T-helper 1 cell (primary cell): ENCODE results near the gene KLHDC1.
"Not testable (repeated sequence)": the region's sequence is repeated elsewhere in the genome, so short reads cannot be mapped to it uniquely, and the experiment has no call there.

Experiments
- DNase-seq, 5 donors: peaks; one replicate each; pipeline ENCODE4 v3.0.0-alpha.2; 2012 to 2020
- total RNA-seq, 4 donors: gene quantifications; one replicate each; lab custom pipeline; 2026; lab: John Stamatoyannopoulos, UW

KLHDC1 gene, protein sequence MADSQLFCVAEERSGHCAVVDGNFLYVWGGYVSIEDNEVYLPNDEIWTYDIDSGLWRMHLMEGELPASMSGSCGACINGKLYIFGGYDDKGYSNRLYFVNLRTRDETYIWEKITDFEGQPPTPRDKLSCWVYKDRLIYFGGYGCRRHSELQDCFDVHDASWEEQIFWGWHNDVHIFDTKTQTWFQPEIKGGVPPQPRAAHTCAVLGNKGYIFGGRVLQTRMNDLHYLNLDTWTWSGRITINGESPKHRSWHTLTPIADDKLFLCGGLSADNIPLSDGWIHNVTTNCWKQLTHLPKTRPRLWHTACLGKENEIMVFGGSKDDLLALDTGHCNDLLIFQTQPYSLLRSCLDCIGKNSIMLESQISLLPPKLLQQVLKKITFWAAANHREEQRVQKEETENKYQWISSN
- total RNA-seq, result 8.0 to 13.4 (median 10.7) reads per million in 4 donors

DNA sequence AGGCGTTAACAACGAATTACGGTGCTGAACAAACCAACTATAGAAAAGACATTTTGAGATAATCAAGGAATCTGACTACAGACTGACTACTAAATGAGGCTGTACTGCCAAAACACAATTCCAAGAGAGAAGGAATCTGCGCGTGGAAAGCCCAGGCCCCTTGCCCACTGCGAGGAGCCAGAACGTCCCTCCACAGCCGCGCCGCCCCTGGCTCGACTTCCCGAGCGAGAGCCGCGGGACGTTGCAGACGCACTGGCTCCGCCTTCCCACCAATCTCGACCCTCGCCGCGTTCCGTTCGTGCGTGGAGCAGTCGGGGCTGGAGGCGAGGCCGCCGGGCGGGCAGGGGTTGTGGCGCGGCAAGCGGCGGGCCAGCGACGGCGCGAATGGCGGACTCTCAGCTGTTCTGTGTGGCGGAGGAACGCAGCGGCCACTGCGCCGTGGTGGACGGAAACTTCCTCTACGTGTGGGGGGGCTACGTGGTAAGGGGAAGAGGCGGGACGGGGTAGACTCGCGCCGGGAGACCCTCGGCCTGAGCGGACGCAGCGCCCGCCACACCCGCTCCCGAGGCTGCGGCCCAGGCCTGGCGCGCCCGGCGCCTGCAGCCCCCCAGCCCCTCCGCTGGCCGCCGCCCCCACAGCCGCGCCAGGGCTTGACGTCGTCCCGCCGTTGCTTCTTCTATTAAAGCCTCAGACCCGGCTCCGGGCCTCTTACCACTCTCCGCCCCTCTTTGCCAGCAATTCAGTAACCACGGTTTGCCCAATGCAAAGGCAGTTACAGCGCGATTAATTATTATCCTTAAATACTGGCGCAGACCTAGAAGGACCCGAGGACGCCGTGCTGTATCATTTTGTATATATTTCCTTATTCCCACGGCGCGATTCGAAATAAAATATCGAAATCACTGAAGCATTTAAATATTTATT, at the start of gene KLHDC1:
KLHDC1 (plus strand) TSS at position 310 of the 924 bp plus-strand sequence; CDS start at position 385, 75 bp downstream.
- peak; percentile 58 to 79 (median 74) for DNase-seq

DNA sequence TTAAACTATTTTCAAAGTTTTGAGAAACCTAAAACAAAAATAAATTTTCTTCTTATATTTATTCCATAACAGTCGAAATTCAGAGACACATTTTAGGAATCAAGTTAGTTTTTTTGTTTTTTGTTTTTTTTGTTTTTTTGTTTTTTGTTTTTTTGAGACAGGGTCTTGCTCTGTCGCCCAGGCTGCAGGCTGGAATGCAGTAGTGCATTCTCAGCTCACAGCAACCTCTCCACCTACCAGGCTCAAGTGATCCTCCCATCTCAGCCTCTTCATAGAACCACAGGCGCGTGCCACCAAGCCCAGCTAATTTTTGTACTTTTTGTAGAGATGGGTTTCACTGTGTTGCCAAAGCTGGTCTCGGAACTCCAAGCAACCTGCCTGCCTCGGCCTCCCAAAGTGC, 39.4 kb upstream of the KLHDC1 start:
- DNase-seq, result no peak

DNA sequence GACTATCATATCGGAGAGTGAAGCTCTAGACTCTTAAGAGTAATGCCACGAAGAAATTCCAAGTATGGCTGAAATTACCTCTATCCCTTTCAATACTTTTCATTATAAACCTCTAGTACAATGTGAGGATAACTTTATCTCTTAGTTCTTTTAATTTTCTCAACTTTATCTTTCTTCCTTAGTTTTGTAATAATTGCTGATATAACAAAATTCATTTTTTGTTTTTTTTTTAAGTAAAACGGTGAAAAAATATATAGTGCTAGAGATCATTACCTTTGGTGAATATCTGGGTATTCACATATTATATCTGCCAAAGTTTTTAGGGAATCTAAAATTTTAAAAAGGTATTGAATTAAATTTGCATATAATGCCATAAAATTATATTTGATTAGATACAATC, 38.4 kb upstream of the KLHDC1 start:
- DNase-seq, result no peak

DNA sequence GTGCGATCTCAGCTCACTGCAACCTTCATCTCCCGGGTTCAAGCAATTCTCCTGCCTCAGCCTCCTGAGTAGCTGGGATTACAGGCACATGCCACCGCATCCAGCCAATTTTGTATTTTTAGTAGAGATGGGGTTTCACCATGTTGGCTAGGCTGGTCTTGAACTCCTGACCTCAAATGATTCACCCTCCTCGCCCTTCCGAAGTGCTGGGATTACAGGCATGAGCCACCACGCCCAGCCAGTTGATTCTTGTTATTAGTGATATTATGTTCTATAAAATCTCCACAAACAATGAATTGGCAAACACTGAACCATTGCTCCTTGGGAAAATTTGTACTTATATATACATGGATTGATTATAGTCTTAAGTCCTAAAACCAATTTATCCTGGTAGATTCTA, 35.4 kb upstream of the KLHDC1 start:
- DNase-seq, result not testable (repeated sequence)

DNA sequence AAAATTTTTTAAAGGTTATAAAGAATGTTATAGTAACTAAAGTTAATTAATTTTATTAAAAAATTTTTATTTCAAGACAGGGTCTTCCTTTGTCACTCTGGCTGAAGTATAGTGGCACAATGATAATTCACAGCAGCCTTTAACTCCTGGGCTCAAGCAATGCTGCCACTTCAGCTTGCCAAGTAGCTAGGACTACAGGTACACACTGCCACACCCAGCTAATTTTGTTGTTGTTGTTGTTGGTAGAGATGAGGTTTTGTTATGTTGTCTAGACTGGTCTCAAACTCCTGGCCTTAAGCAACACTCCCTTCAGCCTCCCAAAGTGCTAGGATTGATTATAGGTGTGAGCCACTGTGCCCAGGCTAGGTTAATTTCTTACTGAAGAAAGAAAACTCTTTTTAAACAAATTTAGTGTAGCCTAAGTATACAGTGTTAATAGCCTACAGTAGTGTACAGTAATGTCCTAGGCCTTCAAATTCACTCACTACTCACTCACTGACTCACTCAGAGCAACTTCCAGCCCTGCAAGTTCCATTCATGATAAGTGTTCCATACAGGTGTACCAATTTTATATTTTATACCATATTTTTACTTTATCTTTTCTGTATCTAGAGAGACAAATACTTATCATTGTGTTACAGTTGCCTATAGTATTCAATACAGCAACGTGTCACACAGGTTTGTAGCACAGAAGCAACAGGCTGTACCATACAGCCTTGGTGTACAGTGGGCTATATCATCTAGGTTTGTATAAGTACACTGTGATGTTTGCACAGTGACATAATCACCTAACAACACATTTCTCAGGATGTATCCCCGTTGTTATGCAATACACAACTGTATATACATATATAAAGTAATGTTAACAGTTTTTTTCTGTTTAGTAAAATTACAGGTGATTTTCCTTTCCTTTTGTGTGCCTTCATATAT, 33.1 kb upstream of the KLHDC1 start:
- DNase-seq, result no peak

DNA sequence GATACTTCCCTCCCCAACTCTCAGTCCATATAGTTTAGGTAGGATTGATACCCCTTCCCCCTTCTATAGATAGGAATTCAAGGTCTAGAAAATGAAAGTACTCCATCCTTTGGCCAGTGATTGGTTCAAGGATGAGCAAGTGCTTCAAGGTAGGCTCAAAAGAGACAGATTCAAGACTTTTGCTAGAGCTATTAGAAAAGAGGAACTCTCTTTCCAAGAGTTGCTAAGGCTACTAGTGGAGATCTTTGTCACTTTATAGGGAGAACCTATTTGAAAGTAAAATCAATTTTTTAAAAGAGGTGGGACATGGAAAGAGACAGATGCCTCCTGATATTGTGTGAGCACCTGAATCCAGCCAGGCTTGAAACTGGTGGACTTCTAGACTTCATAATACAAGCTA, 22.4 kb upstream of the KLHDC1 start:
- DNase-seq, result no peak

DNA sequence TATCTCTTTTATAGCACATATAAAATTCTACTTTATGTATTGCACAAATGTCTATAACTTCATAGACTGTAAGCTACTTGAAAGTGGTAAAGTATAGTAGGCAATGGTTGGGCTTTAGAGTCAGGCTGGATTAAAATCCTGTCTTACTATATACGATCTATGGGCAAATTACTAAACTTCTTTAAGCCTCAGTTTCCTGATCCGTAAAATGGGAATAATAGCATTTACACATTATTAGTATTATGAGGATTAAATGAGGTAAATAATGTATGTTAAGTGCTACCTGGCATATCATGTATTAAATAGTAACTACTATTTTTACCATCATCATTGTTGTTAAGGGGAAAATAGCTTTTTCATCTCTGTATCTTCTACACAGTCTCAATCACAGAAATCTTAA, 19.3 kb upstream of the KLHDC1 start:
- DNase-seq, result no peak

DNA sequence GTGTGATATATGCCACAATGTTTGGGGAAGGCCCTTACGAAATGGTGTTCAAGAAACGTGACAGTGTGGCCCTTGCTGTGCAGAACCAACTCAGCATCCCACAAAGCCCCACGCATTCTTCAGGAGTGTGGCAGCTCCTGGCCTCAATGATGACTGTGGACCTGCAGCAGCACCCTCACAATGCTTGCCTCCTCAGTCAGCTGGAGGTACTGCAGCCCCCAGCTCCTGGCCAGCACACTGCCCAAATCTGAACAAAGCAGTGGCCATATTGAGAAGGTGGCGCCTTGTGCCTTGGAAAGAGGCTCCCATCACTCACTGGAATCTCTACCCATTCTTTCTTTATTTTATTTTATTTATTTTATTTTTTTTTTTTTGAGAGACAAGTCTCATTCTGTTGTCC, 15.3 kb upstream of the KLHDC1 start:
- DNase-seq, result no peak

DNA sequence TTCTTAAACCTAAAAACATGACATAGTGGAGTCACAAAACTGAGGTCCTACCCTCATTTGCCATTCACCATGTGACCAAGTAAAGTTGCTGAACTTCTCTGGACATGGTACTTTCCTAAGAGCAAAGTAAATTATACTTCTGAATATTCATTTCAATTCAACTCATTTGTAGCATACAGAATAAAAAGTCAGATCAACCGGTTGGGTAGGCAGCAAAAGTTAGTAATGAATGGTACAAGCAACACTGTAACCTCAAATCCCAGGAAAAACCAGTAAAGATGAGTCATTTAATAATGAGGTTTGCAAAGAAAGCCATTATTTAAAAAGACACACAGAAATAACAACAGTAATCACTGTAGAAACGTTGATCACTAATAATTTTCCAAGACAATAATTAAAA, 13.6 kb upstream of the KLHDC1 start:
- DNase-seq, result peak in 1 of 5 donors; percentile 38

DNA sequence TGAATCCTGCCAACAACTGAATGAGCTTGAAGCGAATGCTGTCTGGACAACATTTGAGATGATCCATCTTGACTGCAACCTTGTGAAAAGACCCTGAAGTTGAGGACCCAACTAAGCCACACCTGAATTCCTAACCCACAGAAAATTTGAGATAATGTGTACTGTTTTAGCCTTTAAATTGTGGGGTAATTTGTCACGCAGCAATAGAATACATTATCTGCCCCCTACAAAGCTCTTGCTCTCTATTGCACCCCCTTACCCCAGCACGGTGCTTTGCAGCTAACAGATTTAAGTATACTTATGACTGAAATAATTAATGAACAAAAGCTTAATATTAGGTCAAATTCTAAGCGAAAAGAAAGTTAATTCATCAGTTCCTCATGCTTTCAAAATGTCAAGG, 6.5 kb upstream of the KLHDC1 start:
- DNase-seq, result no peak

DNA sequence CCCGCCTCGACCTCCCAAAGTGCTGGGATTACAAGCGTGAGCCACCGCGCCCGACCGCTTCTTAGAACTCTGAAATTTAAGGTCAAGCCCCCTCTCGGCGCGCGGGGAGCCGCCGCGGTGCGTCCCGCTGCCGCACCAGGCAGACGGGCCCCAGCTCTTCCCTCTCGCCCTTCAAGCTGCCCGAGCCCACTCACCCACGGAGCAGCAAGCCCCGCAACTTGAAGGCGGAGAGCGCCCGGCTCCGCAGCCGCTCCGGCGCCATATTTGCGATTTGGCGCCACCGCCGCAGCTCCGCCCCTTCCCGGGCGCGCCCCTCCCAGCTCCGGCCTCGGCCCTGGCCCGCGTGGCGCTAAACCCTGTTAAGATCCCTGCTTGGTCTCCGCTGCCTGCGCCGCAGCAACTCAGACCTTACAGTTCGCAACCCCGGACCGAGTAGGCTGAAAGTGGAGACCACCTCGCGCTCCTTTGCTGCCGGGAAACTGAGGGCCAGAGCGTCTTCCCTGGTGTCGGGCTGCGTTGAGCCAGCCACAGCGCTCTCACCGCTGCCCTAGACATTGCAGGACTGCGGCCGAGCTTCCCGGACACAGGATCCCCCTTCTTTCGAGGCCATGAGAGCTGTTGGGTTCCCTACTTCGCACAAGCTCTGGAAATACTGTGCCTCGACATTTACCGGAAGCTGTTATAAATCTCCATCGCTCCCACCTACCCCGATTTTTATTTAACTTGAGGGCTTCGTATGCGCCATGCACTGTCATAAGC, 4.8 kb upstream of the KLHDC1 start, which contains the start of gene POLE2:
POLE2 (minus strand) TSS at position 273 of the 759 bp plus-strand sequence; CDS start at position 262, 11 bp downstream.
- peak; percentile 38 to 83 (median 61) for DNase-seq

DNA sequence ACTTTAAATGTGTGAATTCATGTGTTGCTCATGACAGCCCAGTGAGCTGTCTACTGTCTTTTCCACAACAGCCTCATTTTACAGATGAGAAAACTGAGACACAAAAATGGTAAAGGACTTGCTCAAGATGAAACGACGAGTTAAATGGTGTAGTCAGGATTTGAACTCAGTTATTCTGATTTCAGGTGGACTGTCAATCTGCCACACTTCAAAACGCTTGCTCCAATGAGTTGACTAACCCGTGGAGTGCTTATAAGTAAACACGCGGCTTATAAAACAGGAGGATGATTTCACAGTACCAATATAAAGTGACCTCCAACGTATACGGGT, 4.3 kb upstream of the KLHDC1 start:
- DNase-seq, result no peak

DNA sequence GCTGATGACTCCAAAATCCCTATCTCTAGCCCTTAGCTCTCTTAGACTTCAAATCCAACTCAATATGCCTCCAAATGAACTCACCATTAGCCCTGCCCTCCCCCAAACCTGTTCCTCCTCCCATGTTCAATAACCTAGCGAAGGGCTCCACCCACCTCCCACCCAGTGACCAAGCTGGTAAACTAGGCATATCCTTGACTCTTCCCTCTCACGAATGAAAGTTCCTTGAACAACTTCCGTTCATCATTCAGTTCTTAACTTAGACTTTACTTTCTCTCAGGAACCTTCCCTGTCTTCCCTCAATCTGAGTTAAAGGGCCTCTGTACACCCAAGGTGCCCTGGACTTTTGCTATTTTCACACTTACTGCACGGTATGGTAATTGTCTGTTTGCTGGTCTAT, 1.9 kb upstream of the KLHDC1 start:
- DNase-seq, result no peak

DNA sequence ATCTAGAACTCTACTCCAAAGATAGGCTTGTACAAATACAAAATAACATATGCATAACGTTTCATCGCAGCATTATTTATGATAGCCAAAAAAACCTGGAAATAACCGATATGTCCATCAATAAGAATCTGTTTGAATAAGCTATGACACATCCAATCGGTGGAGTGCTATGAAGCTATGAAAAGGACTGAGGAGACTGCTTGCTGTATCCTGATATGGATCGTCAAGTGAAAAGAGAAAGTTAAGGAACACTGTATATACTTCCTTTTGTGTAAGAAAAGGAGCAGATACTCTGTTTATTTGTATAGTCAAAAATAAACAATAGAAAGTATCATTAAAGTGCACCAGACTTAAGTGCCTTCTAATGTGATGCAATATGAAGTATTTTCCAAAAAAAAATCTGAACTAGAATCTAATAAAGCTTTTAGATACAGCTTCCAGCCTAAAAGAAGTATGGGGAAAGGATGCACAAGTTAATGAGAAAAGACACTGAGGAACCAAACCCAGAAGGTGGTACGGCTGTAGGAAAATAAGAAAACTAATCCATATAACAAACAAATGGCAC, 645 bp upstream of the KLHDC1 start:
- no peak for DNase-seq

DNA sequence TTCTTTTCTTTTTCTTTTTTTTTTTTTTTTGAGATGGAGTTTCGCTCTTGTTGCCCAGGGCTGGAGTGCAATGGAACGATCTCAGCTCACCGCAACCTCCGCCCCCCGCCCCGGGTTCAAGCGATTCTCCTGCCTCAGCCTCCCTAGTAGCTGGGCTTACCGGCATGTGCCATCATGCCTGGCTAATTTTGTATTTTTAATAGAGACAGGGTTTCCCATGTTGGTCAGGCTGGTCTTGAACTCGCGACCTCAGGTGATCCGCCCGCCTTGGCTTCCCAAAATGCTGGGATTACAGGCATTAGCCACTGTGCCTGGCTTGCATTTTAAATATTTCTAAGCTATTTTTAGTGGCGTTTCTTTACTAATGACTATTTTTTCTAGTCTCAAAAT, 810 bp downstream of the KLHDC1 start:
- not testable (repeated sequence) for DNase-seq

DNA sequence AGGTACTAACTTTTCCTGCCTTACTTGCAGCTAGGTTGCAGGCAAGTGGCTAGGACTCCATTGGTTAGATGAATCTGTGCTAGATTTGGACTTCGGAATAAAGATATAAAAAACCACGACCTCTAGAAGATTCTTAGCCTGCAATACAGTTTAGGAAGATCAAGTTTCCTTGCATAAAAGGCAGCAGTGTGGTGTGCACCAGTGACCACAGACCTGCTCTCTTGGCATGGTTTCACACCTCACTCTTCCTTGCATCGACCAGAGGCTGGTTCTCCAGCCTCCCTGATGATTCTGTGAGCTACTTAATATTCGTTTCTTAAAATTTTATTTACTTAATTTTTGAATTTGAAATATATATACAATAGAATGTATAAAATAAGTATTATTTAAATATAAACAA, 9.8 kb downstream of the KLHDC1 start:
- DNase-seq, result no peak

DNA sequence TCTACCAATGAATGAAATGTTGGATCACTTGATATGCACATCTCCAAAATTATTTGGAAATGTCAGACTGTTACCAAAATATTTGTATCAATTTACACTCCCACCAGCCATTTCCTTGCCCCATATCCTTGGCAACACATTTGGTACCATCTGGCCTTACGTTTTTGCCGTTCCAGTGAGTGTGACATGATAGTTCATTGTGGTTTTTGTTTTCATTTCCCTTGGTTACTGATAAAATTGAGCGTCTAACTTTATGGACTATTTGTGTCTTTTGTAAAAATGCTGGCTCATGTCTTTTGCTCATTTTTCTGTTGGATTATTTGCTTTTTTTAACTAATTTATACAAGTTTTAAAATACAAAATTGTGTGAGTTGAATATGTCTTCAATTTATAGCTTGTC, 11.0 kb downstream of the KLHDC1 start:
- no peak for DNase-seq

DNA sequence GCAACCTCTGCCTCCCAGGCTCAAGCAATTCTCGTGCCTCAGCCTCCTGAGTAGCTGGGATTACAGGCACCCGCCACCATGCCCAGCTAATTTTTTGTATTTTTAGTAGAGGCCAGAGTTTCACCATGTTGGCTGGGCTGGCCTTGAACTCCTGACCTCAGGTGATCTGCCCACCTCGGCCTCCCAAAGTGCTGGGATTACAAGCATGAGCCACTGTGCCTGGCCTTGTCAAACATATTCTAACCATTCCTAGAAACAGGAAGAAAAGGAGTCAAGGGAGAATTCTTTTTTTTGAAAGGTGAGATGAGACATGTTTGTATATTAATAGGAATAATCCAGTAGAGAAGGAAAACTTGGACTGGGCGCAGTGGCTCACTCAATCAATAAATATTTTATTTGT, 11.6 kb downstream of the KLHDC1 start:
- not testable (repeated sequence) for DNase-seq

DNA sequence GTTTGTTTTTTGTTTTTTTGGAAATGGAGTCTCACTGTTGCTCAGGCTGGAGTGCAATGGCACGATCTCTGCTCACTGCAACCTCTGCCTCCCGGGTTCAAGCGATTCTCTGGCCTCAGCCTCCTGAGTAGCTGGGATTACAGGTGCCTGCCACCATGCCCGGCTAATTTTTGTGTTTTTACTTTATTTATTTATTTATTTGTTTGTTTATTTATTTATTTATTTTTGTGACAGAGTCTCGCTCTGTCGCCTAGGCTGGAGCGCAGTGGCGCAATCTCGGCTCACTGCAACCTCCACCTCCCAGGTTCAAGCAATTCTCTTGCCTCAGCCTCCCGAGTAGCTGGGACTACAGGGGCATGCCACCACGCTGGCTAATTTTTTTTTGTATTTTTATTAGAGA, 18.1 kb downstream of the KLHDC1 start:
- DNase-seq, result not testable (repeated sequence)

DNA sequence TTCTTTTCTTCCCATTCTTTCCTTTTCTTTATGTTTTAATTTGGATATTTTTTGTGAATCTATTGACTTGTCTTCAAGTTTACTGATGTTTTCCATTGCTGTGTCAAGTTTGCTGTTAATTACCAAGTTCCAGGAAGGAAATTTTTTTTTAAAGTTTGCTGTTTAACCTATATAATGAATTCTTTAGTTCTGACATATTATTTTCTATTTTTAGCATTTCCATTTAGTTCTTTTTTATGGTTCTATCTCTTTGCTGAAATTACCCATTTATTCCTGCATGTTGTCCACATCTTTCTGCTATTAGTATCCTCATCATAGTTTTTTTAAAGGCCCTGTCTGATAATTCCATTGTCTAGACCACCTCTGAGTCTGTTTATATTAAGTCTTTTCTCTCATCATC, 27.8 kb downstream of the KLHDC1 start:
- no peak for DNase-seq

DNA sequence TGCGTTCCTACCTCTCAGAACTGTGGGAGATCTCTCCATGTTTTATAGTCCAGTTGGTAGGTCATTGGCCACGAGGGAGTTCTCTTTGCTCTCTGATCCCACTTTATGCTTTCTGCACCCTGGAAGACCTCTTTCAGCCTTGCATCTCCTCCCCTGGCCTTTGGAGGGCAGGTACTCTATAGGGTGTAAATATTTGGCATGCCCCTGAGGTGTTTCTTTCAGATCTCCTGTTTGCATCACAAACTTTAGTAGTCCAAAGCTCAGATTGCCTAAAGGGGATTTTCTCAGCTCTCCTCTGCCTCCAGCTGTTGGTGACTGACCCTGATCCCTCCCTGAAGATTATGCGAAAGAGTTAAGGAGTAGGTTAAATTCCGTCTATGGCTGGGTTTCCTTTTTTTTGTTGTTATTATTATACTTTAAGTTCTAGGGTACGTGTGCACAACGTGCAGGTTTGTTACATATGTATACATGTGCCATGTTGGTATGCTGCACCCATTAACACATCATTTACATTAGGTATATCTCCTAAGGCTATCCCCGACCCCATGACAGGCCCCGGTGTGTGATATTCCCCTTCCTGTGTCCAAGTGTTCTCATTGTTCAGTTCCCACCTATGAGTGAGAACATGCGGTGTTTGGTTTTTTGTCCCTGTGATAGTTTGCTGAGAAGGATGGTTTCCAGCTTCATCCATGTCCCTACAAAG, 29.0 kb downstream of the KLHDC1 start:
- not testable (repeated sequence) for DNase-seq
